Measurements from ENCODE around the gene ISX.

- TF ChIP-seq EZH2 (IDR thresholded peaks at IDR 0.05; ENCODE audit: insufficient read depth, poor library complexity, severe bottlenecking) (no peak), EZH2phosphoT487 (IDR thresholded peaks at IDR 0.05; ENCODE audit: insufficient read depth, low read depth) (no peak)
Observed at GRCh38 chr22:35126993-35127392, 61.0 kb downstream of the ISX start.
